IPS-18a (cell line): ENCODE data around the gene ITPR2.
A peak's percentile ranks its signal among the peaks of the same experiment; 100 is the strongest.

Experiments
- H3K27ac ChIP-seq: one replicate; pipeline ENCODE4 v1.5.1; 2013; ENCODE audit warnings: low read length
- H3K27me3 ChIP-seq: one replicate; pipeline ENCODE4 v1.6.1; 2013; ENCODE audit warnings: mild to moderate bottlenecking, low read length; ENCODE audit not compliant: control insufficient read depth, insufficient read depth
- H3K36me3 ChIP-seq: one replicate; pipeline ENCODE4 v1.6.1; 2013; ENCODE audit warnings: low read depth, low read length; ENCODE audit not compliant: control insufficient read depth
- H3K4me1 ChIP-seq: one replicate; pipeline ENCODE4 v1.6.1; 2013; ENCODE audit warnings: low read depth, low read length; ENCODE audit not compliant: control insufficient read depth
- H3K4me3 ChIP-seq: one replicate; pipeline ENCODE4 v1.5.1; 2013; ENCODE audit warnings: low read length
- H3K9ac ChIP-seq: one replicate; pipeline ENCODE4 v1.6.1; 2013; ENCODE audit warnings: mild to moderate bottlenecking, low read length, moderate library complexity
- H3K9me3 ChIP-seq: one replicate; pipeline ENCODE4 v1.6.1; 2013; ENCODE audit warnings: low read depth, low read length; ENCODE audit not compliant: control insufficient read depth

Gene ITPR2

DNA sequence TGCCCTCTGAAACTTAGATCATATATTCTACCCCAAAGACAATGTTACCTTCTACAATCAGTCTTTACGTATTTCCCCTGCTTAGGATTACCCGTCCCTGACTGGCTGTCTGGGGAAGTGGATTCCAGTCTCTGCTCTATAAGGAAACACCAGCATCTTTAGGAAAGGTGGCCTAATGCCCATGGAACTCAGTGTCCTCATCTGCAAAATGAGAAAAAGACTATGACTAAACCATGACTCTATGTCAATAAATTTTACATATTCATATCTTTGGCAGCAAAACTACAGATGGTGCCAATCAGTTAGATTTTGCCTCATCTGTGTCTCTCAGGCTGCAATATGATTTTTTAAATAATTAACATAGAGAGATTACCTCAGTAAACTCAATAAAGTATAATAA, 133.8 kb downstream of the ITPR2 start:
- Histone ChIP-seq H3K27ac (no peak overlapping the region), H3K9ac (no peak overlapping the region), H3K27me3 (no peaks in the 10 kb centered on the region), H3K36me3 (no peaks in the 10 kb centered on the region), H3K9me3 (no peaks in the 10 kb centered on the region), H3K4me1 (peaks cover 5% of the 10 kb centered on the region), H3K4me3 (no peak overlapping the region)

GRCh38 chr12:26698186-26698585, 134.8 kb downstream of the ITPR2 start:
- no peak overlapping the region for H3K27ac ChIP-seq
- no peaks in the 10 kb centered on the region for H3K9me3 ChIP-seq
- H3K4me1 ChIP-seq, result peaks cover 5% of the 10 kb centered on the region
- no peak overlapping the region for H3K9ac ChIP-seq
- H3K4me3 ChIP-seq, result no peak overlapping the region
- no peaks in the 10 kb centered on the region for H3K27me3 ChIP-seq
- no peaks in the 10 kb centered on the region for H3K36me3 ChIP-seq

- H3K36me3 ChIP-seq, result no peaks in the 10 kb centered on the region
- no peak overlapping the region for H3K27ac ChIP-seq
- H3K4me1 ChIP-seq, result peaks cover 5% of the 10 kb centered on the region
- no peak overlapping the region for H3K9ac ChIP-seq
- H3K4me3 ChIP-seq, result no peak overlapping the region
- no peaks in the 10 kb centered on the region for H3K9me3 ChIP-seq
- no peaks in the 10 kb centered on the region for H3K27me3 ChIP-seq
Observed at GRCh38 chr12:26697217-26697616, 135.8 kb downstream of the ITPR2 start.

DNA sequence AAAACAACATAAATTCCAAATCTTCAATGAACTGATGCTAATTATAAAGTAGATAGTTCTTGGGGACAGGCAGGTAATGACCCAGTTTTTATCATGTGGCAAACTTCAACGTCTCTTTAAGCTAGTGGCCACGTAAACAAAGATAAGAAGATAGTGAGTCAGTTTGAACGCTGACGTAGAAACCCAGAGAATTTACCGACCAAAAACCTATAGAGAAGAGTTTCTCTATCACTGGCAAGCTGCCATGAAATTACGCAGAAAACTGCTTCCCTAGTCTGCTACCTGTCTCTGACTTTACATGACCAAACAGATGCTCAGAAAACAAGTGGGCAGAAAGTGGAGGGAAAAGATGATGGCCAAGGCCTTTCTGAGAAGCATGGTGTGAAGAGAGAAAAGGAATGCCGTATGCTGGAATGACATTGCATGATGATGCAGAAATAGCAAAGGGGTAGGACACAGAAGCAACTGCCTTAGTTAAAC, 136.3 kb downstream of the ITPR2 start:
- no peaks in the 10 kb centered on the region for H3K36me3 ChIP-seq
- no peaks in the 10 kb centered on the region for H3K9me3 ChIP-seq
- no peak overlapping the region for H3K9ac ChIP-seq
- no peaks in the 10 kb centered on the region for H3K27me3 ChIP-seq
- H3K4me3 ChIP-seq, result no peak overlapping the region
- H3K4me1 ChIP-seq, result peaks cover 4% of the 10 kb centered on the region
- H3K27ac ChIP-seq, result no peak overlapping the region

DNA sequence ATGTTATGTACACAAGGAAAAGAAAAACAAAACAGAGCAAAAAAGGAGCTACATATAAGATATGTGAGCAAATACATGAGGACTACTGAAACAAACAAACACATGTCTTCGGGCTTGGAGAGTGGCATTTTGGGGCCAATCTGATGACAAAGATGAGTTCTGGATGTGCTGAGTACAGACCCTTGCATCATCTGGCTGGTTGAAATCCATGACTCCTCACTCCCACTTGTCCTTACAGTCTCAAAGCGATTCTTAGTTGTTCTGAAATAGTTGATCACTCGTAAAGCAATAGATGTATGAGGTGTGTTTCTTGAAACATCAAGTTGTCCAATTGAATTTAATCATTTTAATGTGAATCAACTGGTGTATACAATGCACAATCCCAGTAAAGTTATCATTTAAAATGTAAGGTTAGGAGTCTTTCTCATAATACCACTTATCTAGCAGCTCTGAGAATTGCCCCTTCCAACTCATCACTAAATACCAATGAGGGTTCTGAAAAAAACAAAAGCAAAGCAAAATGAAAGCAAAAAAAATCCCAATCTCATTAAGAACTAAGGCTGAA, 136.9 kb downstream of the ITPR2 start:
- Histone ChIP-seq H3K27me3 (no peaks in the 10 kb centered on the region), H3K9me3 (no peaks in the 10 kb centered on the region), H3K4me1 (peaks cover 7% of the 10 kb centered on the region), H3K4me3 (no peak overlapping the region), H3K27ac (no peak overlapping the region), H3K36me3 (no peaks in the 10 kb centered on the region), H3K9ac (no peak overlapping the region)

GRCh38 chr12:26694402-26694801, 138.6 kb downstream of the ITPR2 start:
- Histone ChIP-seq H3K9ac (no peak overlapping the region), H3K4me3 (no peak overlapping the region), H3K36me3 (no peaks in the 10 kb centered on the region), H3K4me1 (peaks cover 17% of the 10 kb centered on the region), H3K27ac (no peak overlapping the region), H3K9me3 (no peaks in the 10 kb centered on the region), H3K27me3 (no peaks in the 10 kb centered on the region)

DNA sequence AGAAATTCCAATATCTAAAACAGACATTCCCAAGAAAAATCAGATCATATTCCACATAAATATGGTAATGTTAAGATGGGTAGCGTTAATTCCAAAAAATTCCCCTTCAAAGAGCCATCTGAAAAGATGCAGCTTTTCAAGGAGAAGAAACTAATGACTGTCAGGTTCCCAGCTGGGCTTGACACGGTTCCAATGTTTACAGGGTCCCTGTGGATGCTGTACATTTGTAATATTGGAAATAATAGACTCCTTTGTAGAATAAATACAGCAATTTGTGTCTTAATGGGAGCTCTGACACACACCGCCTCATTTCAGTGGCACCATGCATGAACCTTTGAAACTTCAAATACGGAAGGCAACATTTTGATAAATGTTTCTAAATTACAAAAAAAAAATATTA, 140.6 kb downstream of the ITPR2 start:
- peaks cover 17% of the 10 kb centered on the region for H3K4me1 ChIP-seq
- H3K36me3 ChIP-seq, result no peaks in the 10 kb centered on the region

GRCh38 chr12:26691234-26691970, 141.6 kb downstream of the ITPR2 start:
- Histone ChIP-seq H3K4me1 (peaks cover 17% of the 10 kb centered on the region), H3K27me3 (no peaks in the 10 kb centered on the region), H3K27ac (peak overlapping the region; percentile 65), H3K9me3 (no peaks in the 10 kb centered on the region), H3K4me3 (no peak overlapping the region), H3K9ac (peak overlapping the region; percentile 13), H3K36me3 (no peaks in the 10 kb centered on the region)

More for the DNA sequence above, 140.6 kb downstream of the ITPR2 start:
- Histone ChIP-seq H3K27ac (no peak overlapping the region), H3K9me3 (no peaks in the 10 kb centered on the region), H3K9ac (no peak overlapping the region), H3K4me3 (no peak overlapping the region), H3K27me3 (no peaks in the 10 kb centered on the region)

DNA sequence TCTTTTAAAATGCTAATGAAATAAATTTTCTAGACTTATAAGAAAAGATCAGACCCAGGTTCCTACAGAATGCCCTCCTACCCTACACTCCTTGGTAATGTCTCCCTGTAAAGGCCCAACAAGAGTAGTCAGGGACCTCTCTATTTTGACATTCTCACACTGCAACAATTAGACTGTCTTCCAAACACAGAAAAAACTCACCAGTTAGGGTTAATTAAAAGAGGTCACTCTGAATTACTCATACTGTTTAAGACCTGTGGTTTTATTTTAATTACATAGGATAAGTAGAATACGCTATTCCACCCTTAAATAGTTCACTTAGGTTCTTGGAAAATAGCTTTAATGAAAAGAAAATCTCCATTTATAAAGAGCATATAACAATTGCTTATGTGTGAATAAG, 142.4 kb downstream of the ITPR2 start:
- no peak overlapping the region for H3K4me3 ChIP-seq
- H3K27ac ChIP-seq, result no peak overlapping the region
- H3K9ac ChIP-seq, result no peak overlapping the region
- H3K27me3 ChIP-seq, result no peaks in the 10 kb centered on the region
- no peaks in the 10 kb centered on the region for H3K9me3 ChIP-seq
- H3K36me3 ChIP-seq, result no peaks in the 10 kb centered on the region
- peaks cover 17% of the 10 kb centered on the region for H3K4me1 ChIP-seq

- Histone ChIP-seq H3K27ac (no peak overlapping the region), H3K4me1 (peaks cover 17% of the 10 kb centered on the region), H3K36me3 (no peaks in the 10 kb centered on the region), H3K4me3 (no peak overlapping the region), H3K27me3 (no peaks in the 10 kb centered on the region), H3K9ac (no peak overlapping the region), H3K9me3 (no peaks in the 10 kb centered on the region)
Observed at GRCh38 chr12:26689281-26689841, 143.6 kb downstream of the ITPR2 start.

- H3K9me3 ChIP-seq, result peaks cover under 1% of the 10 kb centered on the region
- H3K27ac ChIP-seq, result no peak overlapping the region
- H3K36me3 ChIP-seq, result no peaks in the 10 kb centered on the region
- H3K4me3 ChIP-seq, result no peak overlapping the region
- H3K9ac ChIP-seq, result no peak overlapping the region
- peaks cover 17% of the 10 kb centered on the region for H3K4me1 ChIP-seq
- no peaks in the 10 kb centered on the region for H3K27me3 ChIP-seq
Observed at GRCh38 chr12:26688344-26688904, 144.6 kb downstream of the ITPR2 start.
